Astrocyte (in vitro differentiated cells and primary cell): ENCODE results near the gene MAFB. TPM values are rescaled to one million over a fixed set of nuclear protein-coding genes. Genes with fewer than 3 reads are reported as not detected.

Experiments
- DNase-seq: peaks from one replicate; pipeline ENCODE4 v3.0.0-alpha.2; 2010; ENCODE audit warnings: low read depth
- FAIRE-seq: peaks from 2 replicates; lab custom pipeline; 2011; peaks lifted over from hg19 to GRCh38; lab: Jason Lieb, UNC
- H2AFZ ChIP-seq: 2 replicates; pipeline ENCODE4 v1.6.0; 2012; ENCODE audit warnings: low read depth, low read length, inconsistent platforms
- H3K27ac ChIP-seq: 2 replicates; pipeline ENCODE4 v1.5.1; 2011; ENCODE audit warnings: low read depth, low read length, inconsistent platforms
- H3K27me3 ChIP-seq: 2 replicates; pipeline ENCODE4 v1.6.0; 2011; ENCODE audit warnings: low read length, inconsistent platforms; ENCODE audit not compliant: insufficient read depth
- H3K36me3 ChIP-seq: 2 replicates; pipeline ENCODE4 v1.5.1; 2011; ENCODE audit warnings: low read length, inconsistent platforms; ENCODE audit not compliant: insufficient read depth
- H3K4me1 ChIP-seq: 2 replicates; pipeline ENCODE4 v1.5.1; 2011; ENCODE audit warnings: low read length, inconsistent platforms; ENCODE audit not compliant: insufficient read depth
- H3K4me2 ChIP-seq: 2 replicates; pipeline ENCODE4 v1.6.0; 2012; ENCODE audit warnings: low read length, inconsistent platforms
- H3K4me3 ChIP-seq: 2 replicates; pipeline ENCODE4 v1.5.1; 2011; ENCODE audit warnings: low read depth, mild to moderate bottlenecking, low read length, inconsistent platforms; ENCODE audit not compliant: insufficient read depth
- H3K79me2 ChIP-seq: 2 replicates; pipeline ENCODE4 v1.6.0; 2012; ENCODE audit warnings: mild to moderate bottlenecking, low read length, inconsistent platforms; ENCODE audit not compliant: insufficient read depth
- H3K9ac ChIP-seq: 2 replicates; pipeline ENCODE4 v1.6.0; 2012; ENCODE audit warnings: mild to moderate bottlenecking, low read length, inconsistent platforms
- H3K9me3 ChIP-seq: 2 replicates; pipeline ENCODE4 v1.5.1; 2012; ENCODE audit warnings: low read depth, mild to moderate bottlenecking, low read length, inconsistent platforms; ENCODE audit not compliant: insufficient read depth
- H4K20me1 ChIP-seq: 2 replicates; pipeline ENCODE4 v1.6.0; 2012; ENCODE audit warnings: low read length, inconsistent platforms; ENCODE audit not compliant: insufficient read depth
- H3K27ac Mint-ChIP-seq: one replicate; pipeline ENCODE4 v1.8.0; 2021; ENCODE audit warnings: mild to moderate bottlenecking, mixed read lengths; ENCODE audit not compliant: unreplicated experiment
- H3K27me3 Mint-ChIP-seq: one replicate; pipeline ENCODE4 v1.8.0; 2021; ENCODE audit warnings: low read depth, mixed read lengths; ENCODE audit not compliant: unreplicated experiment
- H3K36me3 Mint-ChIP-seq: one replicate; pipeline ENCODE4 v1.8.0; 2021; ENCODE audit warnings: low read depth, mixed read lengths; ENCODE audit not compliant: unreplicated experiment
- H3K4me1 Mint-ChIP-seq: one replicate; pipeline ENCODE4 v1.8.0; 2021; ENCODE audit warnings: low read depth, mixed read lengths; ENCODE audit not compliant: unreplicated experiment
- H3K4me3 Mint-ChIP-seq: one replicate; pipeline ENCODE4 v1.8.0; 2021; ENCODE audit warnings: mild to moderate bottlenecking, moderate library complexity, mixed read lengths; ENCODE audit not compliant: unreplicated experiment
- H3K9me3 Mint-ChIP-seq: one replicate; pipeline ENCODE4 v1.8.0; 2021; ENCODE audit warnings: mild to moderate bottlenecking, mixed read lengths; ENCODE audit not compliant: unreplicated experiment
- CTCF ChIP-seq: IDR thresholded peaks from 2 replicates; pipeline ENCODE4 v1.5.1; 2011; ENCODE audit warnings: low read depth, mild to moderate bottlenecking, inconsistent platforms, low read length, moderate library complexity; ENCODE audit not compliant: insufficient read depth
- EZH2 ChIP-seq: IDR thresholded peaks from 2 replicates; pipeline ENCODE4 v1.6.1; 2012; ENCODE audit warnings: mild to moderate bottlenecking, low read length, inconsistent platforms; ENCODE audit not compliant: insufficient read depth
- total RNA-seq: library from RNA; stranded (reverse); gene quantifications from 2 replicates; pipeline ENCODE4 v1.2.1, GENCODE V29; 2021

Gene MAFB
- total RNA-seq, 1 donor from 2014 or later: 2.9 TPM

GRCh38 chr20:40682104-40682981, 6.7 kb downstream of the MAFB start:
- H3K4me2 ChIP-seq: peak overlapping the region; percentile 81
- no peak for FAIRE-seq
- H3K27ac Mint-ChIP-seq: no peak overlapping the region

GRCh38 chr20:40681684-40682083, 7.4 kb downstream of the MAFB start:
- Mint-ChIP-seq H3K4me3 (peak overlapping the region; percentile 20), H3K36me3 (peaks cover 6% of the 10 kb centered on the region)

More at GRCh38 chr20:40682104-40682981, 6.7 kb downstream of the MAFB start:
- H3K36me3 ChIP-seq: no peaks in the 10 kb centered on the region
- Mint-ChIP-seq H3K9me3 (no peaks in the 10 kb centered on the region), H3K4me1 (peaks cover 2% of the 10 kb centered on the region), H3K36me3 (peaks cover 6% of the 10 kb centered on the region), H3K27me3 (peaks cover 92% of the 10 kb centered on the region), H3K4me3 (peak overlapping the region; percentile 83)
- H3K79me2 ChIP-seq: no peaks in the 10 kb centered on the region
- H3K27ac ChIP-seq: no peak overlapping the region
- no peak overlapping the region for H2AFZ ChIP-seq
- peaks cover 19% of the 10 kb centered on the region for H4K20me1 ChIP-seq
- H3K4me3 ChIP-seq: no peak overlapping the region
- no peaks in the 10 kb centered on the region for H3K9me3 ChIP-seq
- peaks cover 87% of the 10 kb centered on the region for H3K27me3 ChIP-seq
- no peak overlapping the region for H3K9ac ChIP-seq
- no peak for TF ChIP-seq CTCF
- TF ChIP-seq EZH2: no peak
- peaks cover 6% of the 10 kb centered on the region for H3K4me1 ChIP-seq
- DNase-seq: no peak

More at GRCh38 chr20:40681684-40682083, 7.4 kb downstream of the MAFB start:
- H3K4me2 ChIP-seq: no peak overlapping the region
- peaks cover 93% of the 10 kb centered on the region for H3K27me3 Mint-ChIP-seq
- H3K9me3 Mint-ChIP-seq: no peaks in the 10 kb centered on the region
- FAIRE-seq: no peak
- H3K4me1 ChIP-seq: no peaks in the 10 kb centered on the region
- peaks cover 81% of the 10 kb centered on the region for H3K27me3 ChIP-seq
- H3K27ac ChIP-seq: no peak overlapping the region
- no peak overlapping the region for H3K9ac ChIP-seq
- H3K4me3 ChIP-seq: no peak overlapping the region
- H2AFZ ChIP-seq: no peak overlapping the region
- H3K27ac Mint-ChIP-seq: no peak overlapping the region
- TF ChIP-seq EZH2: no peak
- no peak for TF ChIP-seq CTCF
- H4K20me1 ChIP-seq: peaks cover 14% of the 10 kb centered on the region
- DNase-seq: no peak
- H3K4me1 Mint-ChIP-seq: peaks cover 2% of the 10 kb centered on the region
- no peaks in the 10 kb centered on the region for H3K9me3 ChIP-seq
- H3K79me2 ChIP-seq: no peaks in the 10 kb centered on the region
- no peaks in the 10 kb centered on the region for H3K36me3 ChIP-seq
